Measurements from ENCODE around the gene ZNF385A. TPM values are rescaled to one million over a fixed set of nuclear protein-coding genes. Genes with fewer than 3 reads are reported as not detected.

Gene ZNF385A
- total and polyA plus RNA-seq, 9 of the 15 experiments (the other 6 are each of a cell fraction or from before 2014, with no cell fraction given): 1.0 to 111 (median 7.7) TPM

DNA sequence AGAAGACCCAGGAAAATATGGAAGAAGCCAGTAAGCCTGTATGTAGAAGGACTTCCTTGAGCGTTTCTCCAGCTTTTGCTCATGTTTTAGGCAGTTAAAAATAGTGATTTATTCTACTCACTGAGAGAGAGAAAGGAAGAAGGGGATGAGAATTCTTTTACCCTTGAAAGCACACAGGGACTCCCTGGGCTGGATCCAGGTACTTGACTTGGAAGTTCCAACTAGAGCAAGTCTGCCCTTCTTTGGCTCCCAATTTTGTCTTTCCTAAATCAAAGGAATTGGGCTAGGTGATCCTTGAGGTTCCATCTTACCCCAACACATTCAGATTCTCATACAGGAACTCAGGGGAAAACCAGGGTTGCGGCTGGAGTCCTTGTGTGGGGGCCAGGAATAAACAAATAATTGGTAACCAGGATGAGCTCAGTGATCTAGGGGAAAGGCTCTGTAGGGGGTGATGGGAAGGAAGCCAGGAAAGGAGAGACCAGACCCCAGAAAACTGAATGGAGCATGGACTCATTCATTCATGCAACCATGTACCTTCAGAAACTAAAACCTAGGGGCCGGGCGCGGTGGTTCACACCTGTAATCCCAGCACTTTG lies 46.0 kb upstream of the ZNF385A start:
- Histone ChIP-seq H3K9me1 (ENCODE audit: control insufficient read depth, insufficient read depth, low read length) (no peaks in the 10 kb centered on the region), H3K27ac (ENCODE audit: extremely low read depth, low read depth, low read length) (no peak overlapping the region), H3K4me3 (no peak overlapping the region), H3K4me2 (ENCODE audit: insufficient read depth, low read length) (no peak overlapping the region), H3K27me3 (ENCODE audit: control insufficient read depth in 2 of 2, insufficient read depth in 2 of 2, low read length in 2 of 2) (no peaks in the 10 kb centered on the region), H4K20me1 (replicated peaks; ENCODE audit: control insufficient read depth, insufficient read depth, low read length) (no peaks in the 10 kb centered on the region), H3K9me3 (replicated peaks; ENCODE audit: control insufficient read depth, insufficient read depth, low read depth, low read length) (no peaks in the 10 kb centered on the region), H3K79me2 (ENCODE audit: control insufficient read depth, insufficient read depth, low read length) (no peaks in the 10 kb centered on the region), H3K4me1 (replicated peaks in 1 of 2; ENCODE audit: control insufficient read depth in 2 of 2, insufficient read depth in 2 of 2, low read length in 2 of 2) (peaks cover 27 to 61% of the 10 kb centered on the region in 2 experiments), H3K36me3 (ENCODE audit: control insufficient read depth, insufficient read depth, low read length) (no peaks in the 10 kb centered on the region), H3K9ac (ENCODE audit: insufficient read depth in 1 of 2, low read depth in 2 of 2, low read length in 2 of 2) (no peak overlapping the region), H2AFZ (ENCODE audit: low read depth, low read length) (no peak overlapping the region)
- ChIA-PET POLR2A (interaction anchor here (1.0 to 3.9 kb wide), 3 partner anchors 11 to 151 kb away, joined by 3 to 18 read pairs (median 4); partner anchors contain the start of genes CBX5, HNRNPA1 and ITGA5), CTCF (ENCODE audit: low intra/inter-chr PET ratio) (no interaction called here)
- ATAC-seq (no peak), DNase-seq (ENCODE audit: extremely low read depth in 1 of 4, low spot score in 3 of 4) (no peak), FAIRE-seq (no peak)
- in situ Hi-C loops (cut with MboI): no loop called here
- TF ChIP-seq, protein P1, sequence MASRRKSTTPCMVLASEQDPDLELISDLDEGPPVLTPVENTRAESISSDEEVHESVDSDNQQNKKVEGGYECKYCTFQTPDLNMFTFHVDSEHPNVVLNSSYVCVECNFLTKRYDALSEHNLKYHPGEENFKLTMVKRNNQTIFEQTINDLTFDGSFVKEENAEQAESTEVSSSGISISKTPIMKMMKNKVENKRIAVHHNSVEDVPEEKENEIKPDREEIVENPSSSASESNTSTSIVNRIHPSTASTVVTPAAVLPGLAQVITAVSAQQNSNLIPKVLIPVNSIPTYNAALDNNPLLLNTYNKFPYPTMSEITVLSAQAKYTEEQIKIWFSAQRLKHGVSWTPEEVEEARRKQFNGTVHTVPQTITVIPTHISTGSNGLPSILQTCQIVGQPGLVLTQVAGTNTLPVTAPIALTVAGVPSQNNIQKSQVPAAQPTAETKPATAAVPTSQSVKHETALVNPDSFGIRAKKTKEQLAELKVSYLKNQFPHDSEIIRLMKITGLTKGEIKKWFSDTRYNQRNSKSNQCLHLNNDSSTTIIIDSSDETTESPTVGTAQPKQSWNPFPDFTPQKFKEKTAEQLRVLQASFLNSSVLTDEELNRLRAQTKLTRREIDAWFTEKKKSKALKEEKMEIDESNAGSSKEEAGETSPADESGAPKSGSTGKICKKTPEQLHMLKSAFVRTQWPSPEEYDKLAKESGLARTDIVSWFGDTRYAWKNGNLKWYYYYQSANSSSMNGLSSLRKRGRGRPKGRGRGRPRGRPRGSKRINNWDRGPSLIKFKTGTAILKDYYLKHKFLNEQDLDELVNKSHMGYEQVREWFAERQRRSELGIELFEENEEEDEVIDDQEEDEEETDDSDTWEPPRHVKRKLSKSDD (conservative IDR thresholded peaks at IDR 0.05; ENCODE audit: low read length): no peak
- TF ChIP-seq FOXM1 (IDR thresholded peaks at IDR 0.05; ENCODE audit: low read depth): no peak
- no peak for TF ChIP-seq FOXM1 (CRISPR knock-in tag; IDR thresholded peaks at IDR 0.05; ENCODE audit: low read depth)
- TF ChIP-seq, protein P2, sequence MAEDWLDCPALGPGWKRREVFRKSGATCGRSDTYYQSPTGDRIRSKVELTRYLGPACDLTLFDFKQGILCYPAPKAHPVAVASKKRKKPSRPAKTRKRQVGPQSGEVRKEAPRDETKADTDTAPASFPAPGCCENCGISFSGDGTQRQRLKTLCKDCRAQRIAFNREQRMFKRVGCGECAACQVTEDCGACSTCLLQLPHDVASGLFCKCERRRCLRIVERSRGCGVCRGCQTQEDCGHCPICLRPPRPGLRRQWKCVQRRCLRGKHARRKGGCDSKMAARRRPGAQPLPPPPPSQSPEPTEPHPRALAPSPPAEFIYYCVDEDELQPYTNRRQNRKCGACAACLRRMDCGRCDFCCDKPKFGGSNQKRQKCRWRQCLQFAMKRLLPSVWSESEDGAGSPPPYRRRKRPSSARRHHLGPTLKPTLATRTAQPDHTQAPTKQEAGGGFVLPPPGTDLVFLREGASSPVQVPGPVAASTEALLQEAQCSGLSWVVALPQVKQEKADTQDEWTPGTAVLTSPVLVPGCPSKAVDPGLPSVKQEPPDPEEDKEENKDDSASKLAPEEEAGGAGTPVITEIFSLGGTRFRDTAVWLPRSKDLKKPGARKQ (CRISPR knock-in tag; IDR thresholded peaks at IDR 0.05): no peak
- TF ChIP-seq EP300 (IDR thresholded peaks at IDR 0.05; ENCODE audit: low read length): no peak
- TF ChIP-seq RUNX1 (IDR thresholded peaks at IDR 0.05; ENCODE audit: low read depth): no peak
- TF ChIP-seq, protein P3, sequence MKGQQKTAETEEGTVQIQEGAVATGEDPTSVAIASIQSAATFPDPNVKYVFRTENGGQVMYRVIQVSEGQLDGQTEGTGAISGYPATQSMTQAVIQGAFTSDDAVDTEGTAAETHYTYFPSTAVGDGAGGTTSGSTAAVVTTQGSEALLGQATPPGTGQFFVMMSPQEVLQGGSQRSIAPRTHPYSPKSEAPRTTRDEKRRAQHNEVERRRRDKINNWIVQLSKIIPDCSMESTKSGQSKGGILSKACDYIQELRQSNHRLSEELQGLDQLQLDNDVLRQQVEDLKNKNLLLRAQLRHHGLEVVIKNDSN (CRISPR knock-in tag; IDR thresholded peaks at IDR 0.05): no peak
- no peak for TF ChIP-seq RBM14 (IDR thresholded peaks at IDR 0.05; ENCODE audit: borderline replicate concordance, insufficient read depth, low read depth, low read length)
- no peak for TF ChIP-seq CBX8 (IDR thresholded peaks at IDR 0.05; ENCODE audit: borderline replicate concordance, extremely low read depth, low read depth, low read length, poor library complexity, severe bottlenecking)
- intact Hi-C loops (cut with micrococcal nuclease): no loop called here
- 86% methylated on average over 5 of the region's 5 CpGs for WGBS (ENCODE audit: insufficient coverage, low coverage, missing lambda C conversion rate)
- BruUV-seq (replicated peaks): no TSS peak
